Stimulated activated CD4-positive, alpha-beta T cell treated with anti-CD3 and anti-CD28 coated beads, Interleukin-4, amount 100 ng/mL, for 48 hours (primary cell): ENCODE measurements around the gene KRTAP11-1.

Source experiments
- DNase-seq, 2 donors: peaks; one replicate each; pipeline ENCODE4 v3.0.0-alpha.2; 2020; ENCODE audit warnings: low read depth in 2 of 2

Gene KRTAP11-1

GRCh38 chr21:30881480-30881879, at the start of gene KRTAP11-1:
TSS of gene KRTAP11-1 (minus strand) at chr21:30881580. CDS start at chr21:30881524, 56 bp downstream.
- DNase-seq: no peak

- DNase-seq: no peak
These were observed 42.8 kb upstream of the KRTAP11-1 start for GRCh38 chr21:30924146-30924700.

- DNase-seq: no peak
These were observed 39.7 kb upstream of the KRTAP11-1 start for GRCh38 chr21:30921129-30921528.

GRCh38 chr21:30917557-30917956, 36.2 kb upstream of the KRTAP11-1 start:
- no peak for DNase-seq

- no peak for DNase-seq
These were observed 19.5 kb upstream of the KRTAP11-1 start for GRCh38 chr21:30900881-30901280.

GRCh38 chr21:30882866-30883597, 1.7 kb upstream of the KRTAP11-1 start:
- DNase-seq: no peak

- no peak for DNase-seq
These were observed 466 bp downstream of the KRTAP11-1 start for GRCh38 chr21:30880914-30881313.

- DNase-seq: no peak
These were observed 6.9 kb downstream of the KRTAP11-1 start for GRCh38 chr21:30874526-30874925.

GRCh38 chr21:30847627-30848500, 33.5 kb downstream of the KRTAP11-1 start:
- DNase-seq: no peak

GRCh38 chr21:30842990-30843389, 38.4 kb downstream of the KRTAP11-1 start:
- no peak for DNase-seq

- DNase-seq: peak; percentile 10 to 29
These were observed 42.1 kb downstream of the KRTAP11-1 start for GRCh38 chr21:30839304-30839703.

GRCh38 chr21:30838536-30838935, 42.8 kb downstream of the KRTAP11-1 start:
- DNase-seq: no peak

- DNase-seq: peak; percentile 19 to 21
These were observed 50.1 kb downstream of the KRTAP11-1 start for GRCh38 chr21:30831194-30831765.
